Astrocyte (in vitro differentiated cells and primary cell): ENCODE measurements around the gene CCDC160.

Source experiments
- CTCF ChIP-seq: IDR thresholded peaks from 2 replicates; pipeline ENCODE4 v1.5.1; 2011; ENCODE audit warnings: low read depth, mild to moderate bottlenecking, inconsistent platforms, low read length, moderate library complexity; ENCODE audit not compliant: insufficient read depth
- EZH2 ChIP-seq: IDR thresholded peaks from 2 replicates; pipeline ENCODE4 v1.6.1; 2012; ENCODE audit warnings: mild to moderate bottlenecking, low read length, inconsistent platforms; ENCODE audit not compliant: insufficient read depth

DNA sequence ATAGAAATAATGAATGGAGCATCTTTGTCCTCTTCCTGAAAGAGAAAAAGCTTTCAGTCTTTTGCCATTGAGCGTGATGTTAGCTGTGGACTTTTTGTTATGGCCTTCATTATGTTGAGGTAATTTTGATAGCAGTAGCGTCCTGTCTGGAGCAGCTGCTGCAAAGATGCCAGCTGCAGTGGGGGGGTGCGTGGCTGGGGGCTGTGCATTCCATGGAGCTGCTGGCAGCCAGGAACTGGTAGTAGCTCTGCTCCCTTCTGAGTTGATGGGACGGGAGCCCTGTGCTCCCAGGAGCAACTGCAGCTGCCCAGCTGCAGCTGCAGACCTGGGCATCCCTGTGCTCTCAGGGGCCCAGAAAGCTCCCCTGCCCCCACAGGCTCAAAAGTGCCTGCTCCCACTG is 50.4 kb downstream of the CCDC160 start:
- TF ChIP-seq CTCF (no peak), EZH2 (no peak)
